Type B pancreatic cell (in vitro differentiated cells): ENCODE measurements around the gene POU6F2. TPM values are rescaled to one million over a fixed set of nuclear protein-coding genes. Genes with fewer than 3 reads are reported as not detected.

ENCODE experiments used
- DNase-seq: peaks from one replicate; pipeline ENCODE4 v3.0.0; 2021; ENCODE audit warnings: mixed read lengths; ENCODE audit not compliant: unreplicated experiment; ENCODE audit errors: extremely low spot score
- H3K27ac Mint-ChIP-seq: 2 replicates; pipeline ENCODE4 v1.8.0; 2021; ENCODE audit warnings: mild to moderate bottlenecking, mixed read lengths
- H3K27me3 Mint-ChIP-seq: 2 replicates; pipeline ENCODE4 v1.8.0; 2021; ENCODE audit warnings: mixed read lengths
- H3K36me3 Mint-ChIP-seq: 2 replicates; pipeline ENCODE4 v1.8.0; 2021; ENCODE audit warnings: mixed read lengths
- H3K4me1 Mint-ChIP-seq: one replicate; pipeline ENCODE4 v1.8.0; 2021; ENCODE audit warnings: mixed read lengths; ENCODE audit not compliant: unreplicated experiment
- H3K4me3 Mint-ChIP-seq: 2 replicates; pipeline ENCODE4 v1.8.0; 2021; ENCODE audit warnings: mild to moderate bottlenecking, mixed read lengths
- H3K9me3 Mint-ChIP-seq: 2 replicates; pipeline ENCODE4 v1.8.0; 2021; ENCODE audit warnings: mixed read lengths
- CTCF ChIP-seq: fragments of 200-600 bp; sonication (generic); conservative IDR thresholded peaks from 2 replicates; pipeline ENCODE4 v1.5.0; 2021; ENCODE audit warnings: antibody characterized with exemption, mild to moderate bottlenecking
- total RNA-seq: library from RNA; stranded (reverse); gene quantifications from 2 replicates; pipeline ENCODE4 v1.2.1, GENCODE V29; 2021; ENCODE audit warnings: low replicate concordance

The POU6F2 gene
- total RNA-seq, 1 donor from 2014 or later, result 1.4 TPM

DNA sequence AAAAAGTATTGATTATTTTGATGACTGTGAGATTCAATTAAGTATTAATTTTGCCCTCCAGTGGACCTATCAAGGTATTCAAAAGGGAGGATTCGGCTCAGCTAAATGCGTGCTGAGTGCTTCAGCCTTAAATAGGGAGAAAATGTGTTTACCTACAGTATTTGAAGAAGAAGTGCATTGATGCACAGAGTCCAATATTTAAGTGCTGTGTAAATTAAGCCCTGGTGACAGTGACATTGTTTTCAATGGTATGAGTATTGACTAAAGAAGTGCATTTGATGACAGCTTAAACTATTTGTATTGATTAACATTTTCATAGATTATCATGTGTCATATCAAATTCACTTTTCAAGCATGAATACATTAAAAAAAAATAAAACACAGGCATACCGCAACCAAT is 106.6 kb downstream of the POU6F2 start:
- no peak for TF ChIP-seq CTCF
- DNase-seq, result no peak
- H3K27ac Mint-ChIP-seq, result no peak overlapping the region
- H3K27me3 Mint-ChIP-seq, result peaks cover 21% of the 10 kb centered on the region
- peaks cover 21% of the 10 kb centered on the region for H3K4me1 Mint-ChIP-seq
- no peaks in the 10 kb centered on the region for H3K36me3 Mint-ChIP-seq
- H3K9me3 Mint-ChIP-seq, result no peaks in the 10 kb centered on the region
- no peak overlapping the region for H3K4me3 Mint-ChIP-seq

- no peak for TF ChIP-seq CTCF
- peaks cover 21% of the 10 kb centered on the region for H3K27me3 Mint-ChIP-seq
- peak overlapping the region; percentile 81 for H3K4me3 Mint-ChIP-seq
- no peaks in the 10 kb centered on the region for H3K36me3 Mint-ChIP-seq
- no peaks in the 10 kb centered on the region for H3K9me3 Mint-ChIP-seq
- no peak overlapping the region for H3K27ac Mint-ChIP-seq
- peaks cover 21% of the 10 kb centered on the region for H3K4me1 Mint-ChIP-seq
- DNase-seq, result no peak
These were observed 107.5 kb downstream of the POU6F2 start for GRCh38 chr7:39085189-39085588.

DNA sequence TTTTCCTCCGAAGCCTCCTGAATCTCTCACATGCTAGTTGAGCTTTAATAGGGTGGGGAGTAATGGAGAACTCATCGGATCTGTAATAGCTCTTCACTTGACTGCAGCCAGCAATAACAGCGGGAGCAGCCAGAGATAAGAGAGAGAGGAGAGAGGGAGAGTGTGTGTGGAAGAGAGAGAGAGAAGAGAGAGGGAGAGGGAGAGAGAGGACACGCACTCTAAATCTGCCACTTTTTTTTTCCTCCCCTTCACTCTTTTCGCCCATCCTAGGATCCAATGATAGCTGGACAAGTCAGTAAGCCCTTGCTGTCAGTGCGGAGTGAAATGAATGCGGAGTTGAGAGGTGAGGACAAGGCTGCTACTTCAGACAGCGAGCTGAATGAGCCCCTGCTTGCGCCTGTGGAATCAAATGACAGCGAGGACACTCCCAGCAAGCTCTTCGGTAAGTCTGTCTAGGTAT is 107.9 kb downstream of the POU6F2 start:
- no peaks in the 10 kb centered on the region for H3K9me3 Mint-ChIP-seq
- no peak for DNase-seq
- H3K4me3 Mint-ChIP-seq, result peak overlapping the region; percentile 81
- H3K4me1 Mint-ChIP-seq, result peaks cover 21% of the 10 kb centered on the region
- peaks cover 21% of the 10 kb centered on the region for H3K27me3 Mint-ChIP-seq
- TF ChIP-seq CTCF, result no peak
- H3K36me3 Mint-ChIP-seq, result no peaks in the 10 kb centered on the region
- H3K27ac Mint-ChIP-seq, result no peak overlapping the region

- Mint-ChIP-seq H3K27ac (no peak overlapping the region), H3K36me3 (no peaks in the 10 kb centered on the region), H3K9me3 (no peaks in the 10 kb centered on the region), H3K4me3 (no peak overlapping the region), H3K27me3 (peaks cover 21% of the 10 kb centered on the region), H3K4me1 (peaks cover 21% of the 10 kb centered on the region)
- no peak for DNase-seq
- no peak for TF ChIP-seq CTCF
These were observed 109.1 kb downstream of the POU6F2 start for GRCh38 chr7:39086638-39087360.

DNA sequence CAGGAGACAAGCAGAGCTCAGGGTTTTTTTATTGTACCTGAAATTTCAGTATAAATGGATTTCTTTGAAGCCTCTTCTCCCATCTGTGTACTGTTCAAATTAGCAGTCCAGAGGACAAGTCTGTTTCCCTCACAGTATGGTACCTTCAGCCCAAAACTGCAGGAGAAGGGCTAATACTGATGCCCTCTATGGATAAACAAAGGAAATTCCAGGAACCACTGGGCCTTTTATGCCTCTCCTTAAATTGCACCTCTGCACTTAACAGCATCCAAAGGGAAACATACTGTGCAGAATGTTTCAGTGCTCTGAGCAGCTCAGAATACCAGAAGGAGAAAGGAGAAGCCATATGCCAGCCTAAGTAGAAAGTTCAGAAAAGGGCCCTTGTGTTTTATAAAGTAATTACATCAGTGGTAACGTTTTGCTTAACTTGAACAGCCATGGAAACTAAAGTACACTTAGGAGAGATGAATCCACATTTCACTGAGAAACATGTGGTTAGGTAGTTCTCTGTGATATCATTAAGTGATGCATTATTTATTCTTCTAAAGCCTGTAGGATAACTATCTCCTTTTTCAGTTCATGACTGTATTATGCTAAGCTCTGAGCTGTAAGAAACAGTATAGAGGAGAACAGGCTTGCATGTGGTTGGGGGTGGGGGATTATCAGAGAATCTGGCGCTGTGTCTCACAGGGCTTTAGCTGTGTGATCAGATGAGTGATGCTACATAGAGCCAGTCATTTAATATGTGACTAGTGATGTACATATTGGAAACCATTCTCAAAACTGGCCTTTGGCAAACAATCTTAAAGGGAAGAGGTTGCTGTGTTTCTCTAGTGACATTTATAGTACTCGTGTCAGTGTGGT is 111.3 kb downstream of the POU6F2 start:
- no peak overlapping the region for H3K27ac Mint-ChIP-seq
- no peak for DNase-seq
- H3K9me3 Mint-ChIP-seq, result no peaks in the 10 kb centered on the region
- H3K4me1 Mint-ChIP-seq, result peaks cover 21% of the 10 kb centered on the region
- H3K4me3 Mint-ChIP-seq, result no peak overlapping the region
- H3K27me3 Mint-ChIP-seq, result peaks cover 12% of the 10 kb centered on the region
- no peaks in the 10 kb centered on the region for H3K36me3 Mint-ChIP-seq
- TF ChIP-seq CTCF, result no peak
